Smooth muscle cell (in vitro differentiated cells): Measurements from ENCODE around the gene KRTAP10-2. TPM values are rescaled to one million over a fixed set of nuclear protein-coding genes. Genes with fewer than 3 reads are reported as not detected.

Source experiments
- DNase-seq: peaks from one replicate; lab custom pipeline; 2025; ENCODE audit not compliant: unreplicated experiment; lab: John Stamatoyannopoulos, UW
- H2AFZ ChIP-seq: fragments of 200-600 bp; sonication (generic); 2 replicates; pipeline ENCODE4 v1.6.0; 2016; ENCODE audit warnings: antibody characterized with exemption, low read depth, mild to moderate bottlenecking
- H3F3A ChIP-seq: fragments of 200-600 bp; sonication (generic); 2 replicates; pipeline ENCODE4 v1.6.0; 2017; ENCODE audit warnings: antibody characterized with exemption, low read depth
- H3K27ac ChIP-seq: fragments of 200-600 bp; sonication (generic); 2 replicates; pipeline ENCODE4 v1.5.1; 2016; ENCODE audit warnings: low read depth, mild to moderate bottlenecking
- H3K27me3 ChIP-seq: fragments of 200-600 bp; sonication (generic); 2 replicates; pipeline ENCODE4 v1.6.1; 2016; ENCODE audit warnings: low read depth, mild to moderate bottlenecking
- H3K36me3 ChIP-seq: fragments of 200-600 bp; sonication (generic); 2 replicates; pipeline ENCODE4 v1.5.1; 2016; ENCODE audit warnings: low read depth
- H3K4me1 ChIP-seq: fragments of 200-600 bp; sonication (generic); 2 replicates; pipeline ENCODE4 v1.5.1; 2016; ENCODE audit warnings: low read depth
- H3K4me2 ChIP-seq: fragments of 200-600 bp; sonication (generic); 2 replicates; pipeline ENCODE4 v1.6.0; 2016; ENCODE audit warnings: mild to moderate bottlenecking
- H3K4me3 ChIP-seq: fragments of 200-600 bp; sonication (generic); 2 replicates; pipeline ENCODE4 v1.5.1; 2016; ENCODE audit warnings: mild to moderate bottlenecking
- H3K79me2 ChIP-seq: fragments of 200-600 bp; sonication (generic); 2 replicates; pipeline ENCODE4 v1.6.0; 2016; ENCODE audit warnings: low read depth, mild to moderate bottlenecking
- H3K9ac ChIP-seq: fragments of 200-600 bp; sonication (generic); 2 replicates; pipeline ENCODE4 v1.6.0; 2016; ENCODE audit warnings: low read depth
- H3K9me3 ChIP-seq: fragments of 200-600 bp; sonication (generic); replicated peaks from 2 replicates; pipeline ENCODE4 v1.5.1; 2016; ENCODE audit warnings: low read depth
- H4K20me1 ChIP-seq: fragments of 200-600 bp; sonication (generic); 2 replicates; pipeline ENCODE4 v1.6.0; 2016; ENCODE audit warnings: low read depth
- WGBS: methylation state at CpG from one replicate; pipeline ENCODE4 v1.1.7; 2016; ENCODE audit warnings: low lambda C conversion rate; 5-methylcytosine and 5-hydroxymethylcytosine counted together
- polyA plus RNA-seq: library from polyadenylated mRNA; unstranded; fragments of >200 nt; fragmentation: Nextera tagmentation; extraction: Ambion mirVana; gene quantifications from 2 replicates; pipeline ENCODE4 v1.2.1, GENCODE V29; 2016
- total RNA-seq: library from RNA; depleted of rRNA; stranded (reverse); fragments of >200 nt; gene quantifications from 2 replicates; pipeline ENCODE4 v1.2.3, GENCODE V29; 2014
- TF ChIP-seq, protein P1 (sequence below): fragments of 200-600 bp; sonication (generic); IDR thresholded peaks from 2 replicates; pipeline ENCODE4 v1.5.1; 2017; ENCODE audit warnings: borderline replicate concordance, mild to moderate bottlenecking, antibody characterized with exemption; ENCODE audit not compliant: insufficient read depth, poor library complexity, severe bottlenecking

KRTAP10-2 gene
- total and polyA plus RNA-seq, 2 experiments from 2014 or later: not detected

DNA sequence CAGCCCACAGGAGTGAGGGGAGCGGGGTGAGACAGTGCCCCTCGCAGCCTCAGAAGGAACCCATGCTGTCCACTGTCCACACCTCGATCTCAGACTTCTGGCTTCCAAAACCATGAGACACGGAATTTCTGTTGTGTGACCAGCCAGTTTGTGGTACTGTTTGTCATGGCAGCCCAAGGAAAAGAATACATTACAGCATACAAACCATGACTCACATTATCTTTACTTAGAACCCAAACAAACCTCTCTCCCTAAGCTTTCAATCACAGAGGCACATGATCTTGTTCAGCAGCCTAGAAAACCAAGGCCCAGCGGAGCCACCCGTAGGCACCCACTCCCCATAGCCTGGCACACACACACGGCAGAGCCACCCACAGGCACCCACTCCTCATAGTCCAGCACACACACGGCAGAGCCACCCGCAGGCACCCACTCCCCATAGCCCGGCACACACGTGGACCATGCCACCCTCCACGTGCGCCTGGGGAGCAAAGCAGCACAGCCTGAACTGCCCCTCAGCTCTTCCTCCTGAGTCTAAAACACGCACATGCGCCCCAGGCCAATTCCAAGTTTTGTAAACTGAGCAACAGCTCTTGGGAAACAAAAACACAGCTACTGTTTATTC lies 21.8 kb upstream of the KRTAP10-2 start:
- H4K20me1 ChIP-seq: no peaks in the 10 kb centered on the region
- H3K9ac ChIP-seq: no peak overlapping the region
- WGBS: 89% methylated on average over 15 of the region's 15 CpGs
- H2AFZ ChIP-seq: no peak overlapping the region
- TF ChIP-seq, protein P1, sequence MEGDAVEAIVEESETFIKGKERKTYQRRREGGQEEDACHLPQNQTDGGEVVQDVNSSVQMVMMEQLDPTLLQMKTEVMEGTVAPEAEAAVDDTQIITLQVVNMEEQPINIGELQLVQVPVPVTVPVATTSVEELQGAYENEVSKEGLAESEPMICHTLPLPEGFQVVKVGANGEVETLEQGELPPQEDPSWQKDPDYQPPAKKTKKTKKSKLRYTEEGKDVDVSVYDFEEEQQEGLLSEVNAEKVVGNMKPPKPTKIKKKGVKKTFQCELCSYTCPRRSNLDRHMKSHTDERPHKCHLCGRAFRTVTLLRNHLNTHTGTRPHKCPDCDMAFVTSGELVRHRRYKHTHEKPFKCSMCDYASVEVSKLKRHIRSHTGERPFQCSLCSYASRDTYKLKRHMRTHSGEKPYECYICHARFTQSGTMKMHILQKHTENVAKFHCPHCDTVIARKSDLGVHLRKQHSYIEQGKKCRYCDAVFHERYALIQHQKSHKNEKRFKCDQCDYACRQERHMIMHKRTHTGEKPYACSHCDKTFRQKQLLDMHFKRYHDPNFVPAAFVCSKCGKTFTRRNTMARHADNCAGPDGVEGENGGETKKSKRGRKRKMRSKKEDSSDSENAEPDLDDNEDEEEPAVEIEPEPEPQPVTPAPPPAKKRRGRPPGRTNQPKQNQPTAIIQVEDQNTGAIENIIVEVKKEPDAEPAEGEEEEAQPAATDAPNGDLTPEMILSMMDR: no peak
- no peak overlapping the region for H3K4me3 ChIP-seq
- H3K4me2 ChIP-seq: no peak overlapping the region
- no peaks in the 10 kb centered on the region for H3K27me3 ChIP-seq
- H3K36me3 ChIP-seq: no peaks in the 10 kb centered on the region
- H3K9me3 ChIP-seq: peaks cover 8% of the 10 kb centered on the region
- no peaks in the 10 kb centered on the region for H3K4me1 ChIP-seq
- H3K79me2 ChIP-seq: no peaks in the 10 kb centered on the region
- no peaks in the 10 kb centered on the region for H3F3A ChIP-seq
- no peak overlapping the region for H3K27ac ChIP-seq
- no peak for DNase-seq

GRCh38 chr21:44571844-44572782 lies 20.8 kb upstream of the KRTAP10-2 start:
- H3K79me2 ChIP-seq: no peaks in the 10 kb centered on the region
- H3K4me3 ChIP-seq: no peak overlapping the region
- no peak overlapping the region for H2AFZ ChIP-seq
- no peaks in the 10 kb centered on the region for H3F3A ChIP-seq
- no peak for DNase-seq
- H3K27ac ChIP-seq: no peak overlapping the region
- H4K20me1 ChIP-seq: no peaks in the 10 kb centered on the region
- TF ChIP-seq, protein P1: no peak
- no peaks in the 10 kb centered on the region for H3K36me3 ChIP-seq
- H3K9me3 ChIP-seq: peaks cover 5% of the 10 kb centered on the region
- no peak overlapping the region for H3K9ac ChIP-seq
- no peaks in the 10 kb centered on the region for H3K4me1 ChIP-seq
- 93% methylated on average over 40 of the region's 40 CpGs for WGBS
- H3K27me3 ChIP-seq: no peaks in the 10 kb centered on the region
- no peak overlapping the region for H3K4me2 ChIP-seq

GRCh38 chr21:44571296-44571695 lies 20.0 kb upstream of the KRTAP10-2 start:
- Histone ChIP-seq H3K4me1 (no peaks in the 10 kb centered on the region), H4K20me1 (no peaks in the 10 kb centered on the region), H3F3A (no peaks in the 10 kb centered on the region), H3K79me2 (no peaks in the 10 kb centered on the region), H3K27me3 (no peaks in the 10 kb centered on the region), H3K4me2 (no peak overlapping the region), H3K9ac (no peak overlapping the region), H3K9me3 (no peaks in the 10 kb centered on the region), H2AFZ (no peak overlapping the region), H3K4me3 (no peak overlapping the region), H3K36me3 (no peaks in the 10 kb centered on the region), H3K27ac (no peak overlapping the region)
- no peak for DNase-seq
- TF ChIP-seq, protein P1: no peak
- WGBS: 69% methylated on average over 4 of the region's 4 CpGs
